Measurements from ENCODE around the gene TMEM167B.

DNA sequence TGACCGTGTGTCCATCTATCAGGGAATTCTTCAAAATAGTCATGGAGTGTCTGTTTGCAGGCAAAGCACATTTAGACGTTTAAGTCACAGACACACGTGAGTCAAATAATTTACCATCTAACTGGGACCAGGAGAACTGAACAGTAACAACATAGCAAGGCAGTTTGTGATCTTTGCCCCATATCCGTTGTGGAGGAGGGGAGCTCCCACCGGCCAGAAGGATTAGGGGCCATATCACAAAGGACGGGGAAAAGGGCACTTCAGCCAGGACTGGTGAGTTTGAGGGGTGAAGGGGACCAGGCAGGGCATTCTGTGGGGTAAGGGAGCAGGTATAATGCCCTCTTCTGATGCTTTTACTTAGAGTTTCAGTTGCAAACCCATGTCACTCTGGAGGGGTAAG, 46.2 kb downstream of the TMEM167B start:
- no peak for TF ChIP-seq POLR2AphosphoS5 (IDR thresholded peaks at IDR 0.05; ENCODE audit: low read depth, low read length)
- no peak for TF ChIP-seq POLR2A (IDR thresholded peaks at IDR 0.05; ENCODE audit: low read depth, low read length)
